ENCODE data around the gene KIF1C. TPM values are rescaled to one million over a fixed set of nuclear protein-coding genes. Genes with fewer than 3 reads are reported as not detected.
A peak's percentile ranks its signal among the peaks of the same experiment; 100 is the strongest.

The KIF1C gene
- total RNA-seq, 4 donors from 2014 or later: 157 to 251 (median 187) TPM

- intact Hi-C loops (cut with DNase I): no loop called here
- Histone ChIP-seq H3K4me3 (peak overlapping the region; percentile 76 to 86 (median 78)), H3K4me1 (peaks cover 39 to 52% (median 48%) of the 10 kb centered on the region in 4 donors)
Measured at GRCh38 chr17:4968486-4969046, 29.2 kb upstream of the KIF1C start.

GRCh38 chr17:4969047-4969550, 28.7 kb upstream of the KIF1C start:
- no peak for TF ChIP-seq POLR2A (IDR thresholded peaks at IDR 0.05; ENCODE audit: low read depth)
- peak; percentile 51 to 80 for TF ChIP-seq POLR2AphosphoS5 (IDR thresholded peaks at IDR 0.05)
- Histone ChIP-seq H3K4me1 (peaks cover 44 to 56% (median 51%) of the 10 kb centered on the region in 4 donors), H3K27me3 (no peaks in the 10 kb centered on the region), H3K36me3 (peaks cover 21 to 57% (median 44%) of the 10 kb centered on the region in 4 donors), H3K27ac (replicated peaks in 1 of 4) (peak overlapping the region; percentile 91 to 97 (median 95)), H3K4me3 (peak overlapping the region; percentile 76 to 86 (median 78)), H3K9me3 (no peaks in the 10 kb centered on the region)
- 41% methylated on average over 15 of the region's 15 CpGs for WGBS
- intact Hi-C loops (cut with DNase I): no loop called here
- DNase-seq (ENCODE audit: extremely low spot score): no peak

More at GRCh38 chr17:4968486-4969046, 29.2 kb upstream of the KIF1C start:
- Histone ChIP-seq H3K27ac (replicated peaks in 1 of 4) (peak overlapping the region; percentile 91 to 97 (median 95)), H3K9me3 (no peaks in the 10 kb centered on the region), H3K27me3 (no peaks in the 10 kb centered on the region), H3K36me3 (peaks cover 20 to 51% (median 38%) of the 10 kb centered on the region in 4 donors)
- DNase-seq (ENCODE audit: extremely low spot score): no peak
- TF ChIP-seq POLR2AphosphoS5 (IDR thresholded peaks at IDR 0.05): no peak
- TF ChIP-seq CTCF (IDR thresholded peaks at IDR 0.05): no peak
- no peak for TF ChIP-seq POLR2A (IDR thresholded peaks at IDR 0.05; ENCODE audit: low read depth)
- no peak for TF ChIP-seq EP300 (IDR thresholded peaks at IDR 0.05)
- 21% methylated on average over 23 of the region's 23 CpGs for WGBS

GRCh38 chr17:4969551-4970173, 28.1 kb upstream of the KIF1C start:
- H3K4me1 ChIP-seq: peaks cover 45 to 56% (median 52%) of the 10 kb centered on the region in 4 donors
- H3K27me3 ChIP-seq: no peaks in the 10 kb centered on the region
- DNase-seq (ENCODE audit: extremely low spot score): no peak
- no peaks in the 10 kb centered on the region for H3K9me3 ChIP-seq
- peak overlapping the region; percentile 91 to 97 (median 95) for H3K27ac ChIP-seq (replicated peaks in 1 of 4)
- 83% methylated on average over 13 of the region's 16 CpGs for WGBS
- peak overlapping the region in 3 of 4 donors; percentile 78 to 86 (median 79) for H3K4me3 ChIP-seq
- intact Hi-C loops (cut with DNase I): no loop called here
- peaks cover 27 to 62% (median 48%) of the 10 kb centered on the region in 4 donors for H3K36me3 ChIP-seq
- TF ChIP-seq POLR2AphosphoS5 (IDR thresholded peaks at IDR 0.05) (no peak), CTCF (IDR thresholded peaks at IDR 0.05) (no peak), POLR2A (IDR thresholded peaks at IDR 0.05; ENCODE audit: low read depth) (no peak), EP300 (IDR thresholded peaks at IDR 0.05) (no peak)

GRCh38 chr17:4970273-4970672, 27.5 kb upstream of the KIF1C start:
- H3K36me3 ChIP-seq: peaks cover 29 to 62% (median 50%) of the 10 kb centered on the region in 4 donors
- peaks cover 44 to 53% (median 48%) of the 10 kb centered on the region in 4 donors for H3K4me1 ChIP-seq
- no peaks in the 10 kb centered on the region for H3K9me3 ChIP-seq
- H3K4me3 ChIP-seq: no peak overlapping the region
- no peak for TF ChIP-seq CTCF (IDR thresholded peaks at IDR 0.05)
- TF ChIP-seq POLR2A (IDR thresholded peaks at IDR 0.05; ENCODE audit: low read depth): no peak
- TF ChIP-seq EP300 (IDR thresholded peaks at IDR 0.05): no peak
- no peak for TF ChIP-seq POLR2AphosphoS5 (IDR thresholded peaks at IDR 0.05)
- DNase-seq (ENCODE audit: extremely low spot score): no peak
- H3K27me3 ChIP-seq: no peaks in the 10 kb centered on the region
- WGBS: 95% methylated on average over 8 of the region's 8 CpGs
- peak overlapping the region; percentile 91 to 97 (median 95) for H3K27ac ChIP-seq (replicated peaks in 1 of 4)
- intact Hi-C loops (cut with DNase I): no loop called here

GRCh38 chr17:4971826-4972225, 25.9 kb upstream of the KIF1C start:
- WGBS: 88% methylated on average over 6 of the region's 6 CpGs

More at GRCh38 chr17:4971826-4972225, 25.9 kb upstream of the KIF1C start:
- intact Hi-C loops (cut with DNase I): no loop called here
- H3K27me3 ChIP-seq: no peaks in the 10 kb centered on the region
- H3K4me3 ChIP-seq: no peak overlapping the region
- H3K9me3 ChIP-seq: no peaks in the 10 kb centered on the region
- peaks cover 40 to 72% (median 61%) of the 10 kb centered on the region in 4 donors for H3K36me3 ChIP-seq
- TF ChIP-seq POLR2AphosphoS5 (IDR thresholded peaks at IDR 0.05): no peak
- no peak for TF ChIP-seq POLR2A (IDR thresholded peaks at IDR 0.05; ENCODE audit: low read depth)
- TF ChIP-seq EP300 (IDR thresholded peaks at IDR 0.05): no peak
- TF ChIP-seq CTCF (IDR thresholded peaks at IDR 0.05): no peak
- DNase-seq (ENCODE audit: extremely low spot score): no peak
- H3K4me1 ChIP-seq: peaks cover 31 to 38% (median 35%) of the 10 kb centered on the region in 4 donors
- H3K27ac ChIP-seq (replicated peaks in 1 of 4): peak overlapping the region; percentile 43 to 97 (median 70)
